ENCODE measurements around the gene SDHAF2.
"Not testable (repeated sequence)": the region's sequence is repeated elsewhere in the genome, so short reads cannot be mapped to it uniquely, and the experiment has no call there.

SDHAF2 gene

GRCh38 chr11:61429691-61430582 is at the start of gene SDHAF2, which contains the start of gene CPSF7:
Gene SDHAF2 (plus strand): TSS chr11:61430124. CDS start chr11:61430147, 23 bp downstream.
Gene CPSF7 (minus strand): TSS chr11:61429975. CDS start chr11:61429235, 740 bp downstream.
- peak; percentile 97 to 99 (median 98) for DNase-seq

- no peak for DNase-seq
Measured at GRCh38 chr11:61380884-61381283, 49.0 kb upstream of the SDHAF2 start.

GRCh38 chr11:61383859-61384258 is 46.1 kb upstream of the SDHAF2 start:
- not testable (repeated sequence) for DNase-seq

- peak; percentile 48 to 49 (median 49) for DNase-seq
Measured at GRCh38 chr11:61384271-61385242, 45.4 kb upstream of the SDHAF2 start.

- DNase-seq: no peak
Measured at GRCh38 chr11:61390161-61390560, 39.8 kb upstream of the SDHAF2 start.

- DNase-seq: peak in 2 of 3 donors; percentile 10 to 19
Measured at GRCh38 chr11:61392981-61393595, 36.8 kb upstream of the SDHAF2 start.

DNA sequence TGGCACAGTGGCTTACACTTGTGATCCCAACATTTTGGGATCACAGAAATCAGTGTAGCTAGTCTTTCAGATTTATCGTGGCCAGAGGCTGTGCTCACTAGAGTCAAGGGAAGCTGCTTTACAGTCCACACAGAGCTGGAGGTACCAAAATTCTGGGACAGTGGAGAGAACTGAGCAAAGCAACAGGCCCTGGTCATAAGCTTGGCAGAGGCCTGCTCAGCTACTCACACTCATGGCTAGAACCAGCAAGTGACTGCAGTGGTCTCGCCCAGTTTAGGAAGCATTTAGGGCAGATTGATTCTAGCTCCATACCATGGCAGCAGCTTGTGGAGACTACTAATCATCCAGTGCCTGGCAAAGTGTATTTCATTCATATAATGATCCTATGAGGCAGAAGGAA is 28.8 kb upstream of the SDHAF2 start:
- no peak for DNase-seq

DNA sequence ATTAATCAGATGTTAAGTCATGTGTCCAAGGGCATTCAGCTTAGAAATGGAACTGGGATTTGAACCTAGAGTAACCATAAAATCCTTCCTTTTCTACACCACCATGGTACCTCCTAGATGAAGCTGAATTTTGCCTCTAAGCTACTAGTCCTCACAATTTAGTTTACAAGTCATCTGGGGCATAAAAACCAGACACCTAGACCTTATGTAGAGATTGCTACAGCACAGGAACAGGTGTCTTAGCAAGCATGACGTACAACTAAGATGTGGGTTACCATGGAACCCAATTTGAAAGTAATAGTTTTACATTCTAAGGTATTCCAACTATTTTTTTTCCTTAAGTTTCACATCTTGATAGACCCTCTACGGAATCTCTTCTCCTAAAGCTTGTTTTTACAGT is 28.4 kb upstream of the SDHAF2 start:
- no peak for DNase-seq

DNA sequence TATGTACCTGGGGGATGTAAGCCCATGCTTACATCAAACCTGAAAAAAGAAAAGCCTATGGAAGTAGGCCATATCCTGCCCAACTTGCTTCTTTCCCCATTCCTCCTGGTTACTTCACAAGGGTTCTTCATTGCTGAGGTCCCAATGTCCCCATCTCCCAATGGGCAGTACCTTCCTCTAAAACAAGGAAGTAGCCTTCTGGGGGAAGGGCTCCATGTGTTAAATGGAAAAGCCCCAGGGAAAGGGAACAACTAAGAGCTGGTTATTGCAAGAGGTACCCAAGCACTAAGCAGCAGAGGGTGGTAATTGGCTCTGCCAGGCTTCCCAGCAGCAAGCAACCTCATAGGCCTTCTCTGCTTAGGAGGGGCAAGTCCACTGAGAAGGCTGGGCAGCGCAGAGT is 26.3 kb upstream of the SDHAF2 start:
- peak; percentile 67 to 78 (median 69) for DNase-seq

DNA sequence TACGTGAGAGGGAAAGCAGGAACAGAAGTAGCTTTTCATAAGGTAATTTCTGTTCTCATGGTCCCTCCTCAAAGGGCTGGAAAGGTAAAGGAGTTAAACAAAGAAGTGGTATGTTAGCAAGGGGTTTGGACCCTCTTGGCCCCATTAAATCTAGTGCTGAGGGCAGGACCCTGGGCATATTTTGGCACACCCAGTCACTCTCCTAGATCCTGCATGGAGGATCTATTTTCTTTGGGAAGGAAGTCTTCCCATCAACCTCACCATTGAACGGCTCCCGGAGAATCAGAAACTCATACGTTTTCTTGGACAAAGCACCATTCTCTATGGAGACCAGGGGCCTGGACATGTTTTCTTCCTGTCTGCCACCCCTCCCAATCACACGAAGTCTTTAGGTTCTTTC is 25.8 kb upstream of the SDHAF2 start:
- DNase-seq: no peak

DNA sequence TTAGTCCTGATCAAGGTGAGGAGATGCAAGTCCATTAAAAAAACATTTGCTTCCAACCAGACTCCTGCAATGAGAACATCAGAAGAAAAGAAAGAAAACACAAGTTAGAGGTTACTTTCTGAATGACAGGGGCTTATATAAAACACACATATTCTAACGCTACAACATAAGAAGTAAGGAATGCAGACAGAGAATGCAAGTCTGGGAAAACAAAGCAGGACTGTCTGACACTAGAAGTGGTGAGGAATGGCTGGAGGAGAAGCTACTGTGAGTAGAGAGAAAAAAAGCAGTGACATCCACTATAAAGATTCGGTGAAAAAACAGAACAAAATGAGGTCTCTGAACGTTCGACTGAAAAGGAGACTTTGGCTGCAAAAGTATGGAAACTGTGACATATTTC is 25.3 kb upstream of the SDHAF2 start:
- DNase-seq: no peak

DNA sequence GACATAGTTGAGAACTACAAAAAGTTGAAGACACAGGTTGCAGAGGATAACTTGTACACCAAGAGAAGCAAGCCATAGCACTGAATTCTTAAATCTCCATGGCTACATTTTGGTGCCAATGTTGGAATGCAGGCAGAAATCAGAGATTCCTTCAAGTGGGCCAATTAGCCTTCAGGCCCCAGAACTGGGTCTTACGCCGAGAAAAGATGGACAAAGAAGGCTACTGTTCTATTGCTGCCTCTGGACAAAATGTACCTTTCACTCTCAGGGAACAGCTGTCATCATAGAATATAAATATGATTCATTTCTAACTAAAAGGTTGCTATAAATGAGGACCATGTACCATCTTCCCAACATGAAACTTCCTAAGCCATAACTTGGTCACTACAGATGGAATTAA is 23.9 kb upstream of the SDHAF2 start:
- no peak for DNase-seq

- no peak for DNase-seq
Measured at GRCh38 chr11:61406991-61407728, 22.8 kb upstream of the SDHAF2 start.

- no peak for DNase-seq
Measured at GRCh38 chr11:61411589-61411988, 18.3 kb upstream of the SDHAF2 start.

DNA sequence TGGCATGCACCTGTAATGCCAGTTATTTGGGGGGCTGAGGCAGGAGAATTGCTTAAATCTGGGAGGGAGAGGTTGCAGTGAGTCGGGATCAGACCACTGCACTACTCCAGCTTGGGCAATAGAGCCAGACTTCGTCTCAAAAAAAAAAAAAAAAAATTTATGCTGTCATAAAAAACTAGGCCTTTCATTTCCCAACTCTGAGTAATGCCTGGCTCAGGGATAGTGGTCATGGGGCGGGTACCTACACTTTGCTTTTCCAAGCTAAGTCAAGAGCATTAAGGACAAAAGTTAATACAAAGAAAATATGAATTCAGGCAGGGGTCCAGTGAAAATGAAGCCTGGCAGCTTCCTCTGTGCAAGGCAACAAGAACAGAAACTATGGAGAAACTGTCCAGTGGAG is 16.4 kb upstream of the SDHAF2 start:
- DNase-seq: peak in 1 of 3 donors; percentile 14

DNA sequence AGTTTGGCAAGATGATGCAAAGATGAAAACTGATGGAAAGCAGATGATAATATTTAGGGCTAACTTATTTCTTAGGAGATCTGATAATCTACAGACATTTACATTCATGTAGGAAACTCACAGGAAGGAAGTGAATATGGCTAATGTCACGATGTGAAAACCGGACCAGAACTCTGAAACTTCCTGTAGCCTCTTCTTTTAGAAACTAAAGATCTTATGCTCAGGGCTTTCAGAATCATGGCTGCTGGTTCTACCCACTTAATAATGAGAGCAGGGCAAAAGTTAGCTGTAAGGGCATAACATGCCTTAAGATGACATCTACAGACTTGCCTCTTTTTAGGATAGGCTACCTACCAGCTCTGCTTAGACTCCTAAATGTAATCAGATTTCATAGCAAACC is 15.4 kb upstream of the SDHAF2 start:
- no peak for DNase-seq

- DNase-seq: no peak
Measured at GRCh38 chr11:61415381-61415780, 14.5 kb upstream of the SDHAF2 start.

DNA sequence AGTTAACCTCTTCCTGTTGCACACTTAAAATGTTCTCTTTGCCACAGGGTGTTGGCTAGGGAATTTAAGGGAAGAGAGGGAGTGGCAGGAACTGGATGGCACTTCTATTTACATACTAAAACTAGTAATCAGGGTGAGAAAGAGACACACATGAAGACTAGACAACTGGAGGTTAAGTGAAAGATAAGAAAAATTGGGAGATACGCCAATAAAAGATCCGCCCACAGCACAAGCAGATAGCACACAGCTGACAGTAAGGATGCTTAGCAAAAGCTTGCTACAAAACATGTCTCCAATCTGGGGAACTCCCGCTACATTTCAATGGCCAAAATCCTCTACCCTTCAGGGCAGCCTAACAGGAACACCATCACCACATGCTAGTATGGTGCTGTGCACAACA is 13.0 kb upstream of the SDHAF2 start:
- no peak for DNase-seq

DNA sequence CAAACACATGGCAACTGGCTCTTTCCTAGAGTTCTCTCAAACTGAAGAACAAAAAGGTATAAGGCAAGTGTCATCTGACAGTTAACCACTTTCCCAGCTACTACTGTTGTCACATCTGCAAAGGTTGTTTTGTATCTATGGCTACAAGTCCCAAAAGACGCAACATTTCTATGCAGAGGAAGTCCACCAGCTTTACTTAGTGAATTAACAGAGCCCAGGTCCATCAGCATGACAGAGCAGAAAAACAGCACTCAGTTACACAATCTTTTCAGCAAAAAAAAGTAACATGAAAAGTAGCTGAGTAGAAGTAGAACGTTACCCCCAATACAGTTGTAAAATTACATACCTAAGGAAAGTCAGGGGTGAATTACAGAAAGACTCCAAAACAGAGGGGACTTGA is 12.3 kb upstream of the SDHAF2 start:
- DNase-seq: peak; percentile 53 to 76 (median 54)

DNA sequence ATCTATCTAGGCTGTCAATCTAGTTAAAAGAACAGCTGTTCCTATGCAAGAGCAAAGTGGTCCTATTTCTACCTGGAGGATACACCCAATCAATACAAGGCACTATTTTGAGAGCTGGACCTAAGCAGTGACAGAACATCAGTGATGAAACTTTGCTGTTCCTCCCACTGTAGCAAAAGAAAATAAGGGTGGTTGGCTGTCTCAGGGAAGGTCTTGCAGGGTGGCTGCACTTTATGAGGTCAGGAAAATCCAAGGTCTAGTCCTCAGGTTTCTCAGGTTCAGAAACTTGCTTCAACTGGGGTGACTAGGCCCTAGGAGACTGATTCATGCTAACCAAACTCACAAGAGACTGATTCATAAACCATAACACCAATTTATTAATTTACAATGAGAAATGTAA is 11.8 kb upstream of the SDHAF2 start:
- DNase-seq: peak; percentile 40 to 54 (median 41)

- DNase-seq: peak; percentile 54 to 59 (median 56)
Measured at GRCh38 chr11:61422226-61422625, 7.7 kb upstream of the SDHAF2 start.
